Cardiac septum (tissue), 1 donor: ENCODE data around the gene PRRC2A. TPM values are rescaled to one million over a fixed set of nuclear protein-coding genes. Genes with fewer than 3 reads are reported as not detected.
A peak's percentile ranks its signal among the peaks of the same experiment; 100 is the strongest.
"Not testable (repeated sequence)": the region's sequence is repeated elsewhere in the genome, so short reads cannot be mapped to it uniquely, and the experiment has no call there.

ENCODE experiments used
- DNase-seq: peaks from one replicate; pipeline ENCODE4 v3.0.0-alpha.2; 2020; ENCODE audit warnings: low spot score
- intact Hi-C: fragments of 100-400 bp; cut with DNase I; formaldehyde crosslinking; loops from one replicate; pipeline ENCODE4 v1.14.0; 2022
- total RNA-seq: library from RNA; stranded (reverse); fragmentation: NEBNext Ultra II Directional; extraction: Animal tissue kit (Norgen Biotek cat#: 25700); gene quantifications from one replicate; pipeline ENCODE4 v1.2.1, GENCODE V29; 2021
- donor health status: DM: no; HTN: no; CAD: no.

The PRRC2A gene
- total RNA-seq, 1 donor from 2014 or later: 125 TPM

DNA sequence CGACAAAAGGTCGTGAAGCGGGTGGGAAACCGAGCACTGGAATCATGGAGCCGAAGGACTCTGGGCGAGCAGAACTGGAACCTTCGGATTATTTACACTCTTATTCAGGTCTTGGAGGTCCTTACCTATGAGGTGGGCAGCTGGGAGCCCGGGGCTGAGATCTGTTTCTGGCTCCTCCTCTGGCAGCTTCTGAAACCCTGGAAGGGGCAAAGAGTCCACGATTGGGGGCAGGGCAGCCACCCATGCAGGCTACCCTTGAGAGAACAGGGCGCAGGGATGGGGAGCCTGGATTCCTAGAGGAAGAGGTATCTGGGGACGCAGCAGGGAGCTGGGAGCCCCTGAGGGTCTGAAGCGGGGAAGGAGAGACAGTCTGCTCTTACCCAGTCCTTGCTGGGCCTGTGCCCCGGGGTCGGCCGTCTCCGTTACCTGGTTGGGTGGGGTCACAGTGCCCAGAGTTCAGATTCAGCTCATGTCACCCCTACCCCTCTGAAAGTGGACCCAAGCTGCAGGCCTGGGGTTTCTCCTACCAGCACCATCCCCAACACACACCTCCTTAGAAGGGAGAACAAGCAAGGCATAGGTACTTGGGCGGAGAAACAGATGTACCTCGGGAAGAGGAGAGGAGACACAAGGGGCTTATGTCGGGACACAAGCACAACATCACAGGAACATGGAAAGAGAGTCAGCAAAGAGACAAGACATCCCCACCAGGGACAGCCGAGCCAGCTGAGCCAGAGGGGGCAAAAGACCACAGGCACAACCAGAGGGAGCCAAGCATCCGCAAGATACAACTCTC is 38.9 kb upstream of the PRRC2A start:
- no peak for DNase-seq
- intact Hi-C loops: loop anchor here (2.0 to 5.0 kb wide), 2 partner anchors 17 to 34 kb away; partner anchors contain the start of genes ATP6V1G2 and NFKBIL1

DNA sequence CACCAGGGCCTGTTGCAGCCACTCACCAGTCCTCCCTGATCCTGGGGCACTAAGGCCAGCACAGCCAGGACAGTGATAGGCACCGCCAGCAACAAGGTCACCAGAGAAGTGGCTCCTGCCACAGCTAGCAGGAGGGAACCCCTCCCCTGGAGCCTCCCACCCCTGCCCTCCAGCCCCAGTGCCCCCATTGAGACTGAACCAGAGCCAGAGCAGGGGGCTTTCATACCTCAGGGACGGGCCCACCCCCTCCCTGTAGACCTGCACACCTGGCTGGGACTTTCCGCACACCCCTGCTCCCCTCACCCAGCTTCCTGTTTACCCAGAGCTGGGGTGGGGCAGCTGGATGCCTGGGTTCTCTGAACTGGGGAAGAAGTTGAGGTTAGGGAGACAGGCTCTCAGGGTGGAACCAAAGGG is 38.3 kb upstream of the PRRC2A start, which contains the start of gene LTB:
LTB (minus strand) TSS at position 195 of the 414 bp plus-strand sequence; CDS start at position 188, 7 bp downstream.
- peak; percentile 90 for DNase-seq
- intact Hi-C loops: loop anchor here (5.0 kb wide), 1 partner anchor 35 kb away; the partner anchor contains the start of genes ATP6V1G2 and NFKBIL1

DNA sequence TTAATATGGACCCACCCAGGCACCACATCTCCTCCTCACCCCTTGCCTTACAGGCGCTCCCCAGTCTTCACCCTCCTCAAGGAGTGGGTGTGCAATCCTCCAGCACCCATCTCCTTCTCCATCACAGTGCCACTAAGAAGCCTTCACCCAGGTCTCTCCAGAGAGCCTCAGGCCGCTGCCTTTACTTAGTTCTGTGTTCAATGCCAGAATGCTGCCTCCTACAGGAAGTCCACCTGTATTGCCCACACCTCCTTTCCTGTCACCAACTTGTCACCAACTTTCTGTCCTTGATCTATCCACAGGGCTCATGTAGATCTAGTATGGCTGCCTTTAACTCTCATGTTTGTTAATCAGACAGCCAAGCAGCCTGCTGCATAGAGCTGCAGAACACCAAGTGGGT is 35.0 kb upstream of the PRRC2A start:
- intact Hi-C loops: no loop called here
- no peak for DNase-seq

DNA sequence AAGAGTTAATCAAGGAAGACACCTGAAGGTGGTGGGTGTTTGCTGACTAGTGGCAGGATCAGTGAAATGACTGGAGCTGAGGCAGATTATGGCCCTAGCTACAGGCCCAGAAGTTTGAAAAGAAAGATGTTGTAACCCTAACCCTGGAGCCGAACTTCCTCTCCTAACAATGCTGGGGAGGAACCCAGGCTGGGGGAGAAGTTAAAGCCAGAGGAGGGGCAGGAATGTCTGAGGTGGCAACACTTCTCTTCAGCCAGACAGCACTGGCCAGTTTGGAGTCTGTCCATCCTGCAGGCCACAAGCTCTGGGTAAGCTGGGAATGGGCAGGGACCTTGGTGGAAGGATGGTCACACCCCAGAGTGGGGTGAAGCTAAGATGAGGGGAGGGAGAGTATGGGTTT is 34.5 kb upstream of the PRRC2A start, which contains the start of gene LST1:
LST1 (plus strand) TSS at position 270 of the 400 bp plus-strand sequence. CDS start 1,023 bp downstream, outside the sequence.
- DNase-seq: no peak
- intact Hi-C loops: no loop called here

DNA sequence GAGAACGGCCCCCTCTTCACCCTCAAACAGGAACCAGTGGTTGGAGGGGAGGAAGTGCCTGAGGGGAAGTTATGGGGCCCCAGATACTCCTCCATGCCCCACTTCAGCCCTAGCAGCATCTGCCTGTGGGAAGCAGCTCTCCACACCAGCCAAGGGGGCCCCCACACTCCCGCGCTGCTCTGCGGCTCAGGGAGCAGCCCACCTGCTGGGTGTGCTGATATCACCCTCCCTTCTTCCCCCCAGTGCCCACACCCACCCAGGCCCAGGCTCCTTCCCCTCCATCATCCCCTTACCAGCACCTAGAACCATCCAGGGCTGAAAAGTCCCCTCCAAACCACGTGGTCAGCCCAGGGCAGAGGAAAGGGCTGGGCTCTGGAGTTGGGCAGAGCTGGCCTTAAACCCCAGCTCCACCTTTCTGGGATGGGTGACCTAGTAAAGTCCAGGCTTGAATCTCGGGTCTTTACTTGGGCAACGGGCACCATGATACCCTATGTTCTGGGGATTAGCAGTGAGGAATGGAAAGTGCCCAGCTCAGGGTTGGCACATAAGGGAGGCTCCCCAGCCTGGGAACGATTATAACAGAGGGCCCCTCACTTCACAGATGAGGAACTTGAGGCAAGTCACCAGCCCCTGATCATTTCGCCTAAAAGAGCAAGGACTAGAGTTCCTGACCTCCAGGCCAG is 33.8 kb upstream of the PRRC2A start:
- peak; percentile 83 for DNase-seq
- intact Hi-C loops: no loop called here

DNA sequence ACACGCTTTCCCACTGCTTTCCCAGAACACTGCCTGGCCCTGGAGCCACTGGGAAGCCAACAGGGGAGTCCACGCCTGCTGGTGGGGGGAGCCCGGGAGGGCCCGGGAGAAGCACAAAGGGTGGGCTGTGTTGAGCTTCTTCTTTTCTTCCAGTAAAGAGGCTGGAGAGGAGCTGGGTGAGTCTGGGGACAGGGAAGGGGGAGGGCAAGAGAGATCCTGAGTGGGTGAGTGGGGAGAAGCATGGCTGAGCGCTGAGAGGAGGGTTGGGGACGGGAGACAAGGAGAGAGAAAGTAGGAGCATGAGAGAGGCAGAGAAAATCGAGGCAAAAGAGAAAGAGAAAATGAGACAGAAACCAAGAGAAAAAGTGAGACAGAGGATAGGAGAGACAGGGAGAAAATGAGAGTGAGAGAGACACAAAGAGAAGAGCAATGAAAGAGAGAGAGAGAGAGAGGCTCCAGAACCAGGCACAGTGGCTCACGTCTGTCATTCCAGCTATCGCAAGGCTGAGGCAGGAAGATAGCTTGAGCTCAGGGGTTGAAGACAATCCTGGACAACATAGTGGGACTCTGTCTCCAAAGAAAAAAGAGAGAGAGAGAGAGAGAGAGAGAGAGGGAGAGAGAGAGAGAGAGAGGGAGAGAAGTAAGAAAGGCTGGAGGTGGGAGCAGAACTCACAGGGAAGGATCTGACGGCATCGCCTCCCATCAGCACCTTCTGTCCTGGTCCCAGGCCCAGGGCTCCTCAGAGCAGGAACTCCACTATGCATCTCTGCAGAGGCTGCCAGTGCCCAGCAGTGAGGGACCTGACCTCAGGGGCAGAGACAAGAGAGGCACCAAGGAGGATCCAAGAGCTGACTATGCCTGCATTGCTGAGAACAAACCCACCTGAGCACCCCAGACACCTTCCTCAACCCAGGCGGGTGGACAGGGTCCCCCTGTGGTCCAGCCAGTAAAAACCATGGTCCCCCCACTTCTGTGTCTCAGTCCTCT is 32.4 kb upstream of the PRRC2A start:
- intact Hi-C loops: no loop called here
- no peak for DNase-seq

DNA sequence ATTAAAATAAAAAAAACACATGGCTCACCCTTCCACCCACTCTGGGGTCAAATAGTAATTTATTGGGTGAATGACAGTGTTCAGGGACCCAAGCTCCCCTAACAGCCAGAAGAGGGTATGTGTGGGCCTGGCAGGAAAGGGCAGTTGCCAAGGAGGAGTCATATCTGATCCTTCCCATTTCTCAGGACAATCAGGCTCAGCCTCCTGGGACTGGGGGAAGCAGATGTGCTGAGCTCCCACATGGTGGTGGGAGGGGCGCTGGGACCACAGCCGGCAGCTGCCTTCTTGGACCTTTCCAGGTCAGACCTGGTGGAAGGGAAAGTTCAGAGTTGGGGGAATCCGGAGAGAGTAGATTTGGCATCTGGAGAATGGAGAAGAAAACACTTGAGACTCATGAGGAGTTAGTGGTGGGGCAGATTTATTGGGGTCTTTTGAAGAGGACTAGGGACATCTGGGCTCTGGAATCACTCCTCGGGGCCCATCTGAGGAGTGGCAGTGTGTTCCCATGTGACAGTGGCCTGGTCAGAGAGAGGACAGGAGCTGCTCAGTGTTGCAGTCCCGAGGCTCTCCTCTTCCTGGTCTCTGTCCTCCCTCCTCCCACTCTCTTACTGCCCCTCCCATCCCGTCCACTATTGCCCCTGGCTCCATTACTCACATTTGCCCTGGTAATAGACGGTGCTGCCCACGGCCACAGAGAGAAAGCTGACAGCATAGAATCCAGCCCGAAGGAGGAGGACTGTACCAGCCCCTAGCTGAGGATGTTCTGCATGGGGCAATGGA is 31.5 kb upstream of the PRRC2A start:
- intact Hi-C loops: no loop called here

DNA sequence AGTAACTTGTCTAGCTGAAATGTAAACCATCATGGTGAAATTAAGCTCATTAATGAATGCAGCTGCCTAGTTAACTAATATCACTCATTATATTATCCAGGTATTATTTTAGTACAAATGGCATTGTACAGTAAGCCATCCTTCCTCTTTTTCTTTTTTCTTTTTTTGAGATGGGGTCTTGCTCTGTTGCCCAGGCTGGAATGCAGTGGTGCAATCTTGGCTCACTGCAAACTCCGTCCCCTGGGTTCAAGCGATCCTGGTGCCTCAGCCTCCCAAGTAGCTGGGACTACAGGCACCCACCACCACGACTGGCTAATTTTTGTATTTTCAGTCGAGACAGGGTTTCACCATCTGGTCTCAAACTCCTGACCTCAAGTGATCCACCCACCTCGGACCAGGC is 29.8 kb upstream of the PRRC2A start:
- DNase-seq, intact Hi-C loops: not testable (repeated sequence)

More for the DNA sequence above, 31.5 kb upstream of the PRRC2A start:
- DNase-seq: no peak

DNA sequence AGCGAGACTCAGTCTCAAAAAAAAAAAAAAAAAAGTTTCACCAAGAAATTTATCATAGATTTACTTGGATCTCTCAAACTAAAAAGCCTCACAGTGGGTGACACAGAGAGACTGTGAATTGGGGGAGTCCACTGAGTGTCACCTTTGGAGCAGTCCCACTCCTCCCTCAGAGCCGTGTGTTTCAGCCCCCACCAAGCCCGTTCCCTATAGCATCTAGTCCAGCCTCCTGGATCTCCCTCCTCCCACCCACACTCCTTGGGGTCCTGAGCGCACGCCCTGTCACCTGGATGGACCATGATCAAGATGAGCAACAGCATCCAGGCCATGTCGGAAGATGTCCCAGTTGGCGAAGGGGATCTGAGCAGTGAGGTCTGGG is 28.1 kb upstream of the PRRC2A start:
- no peak for DNase-seq
- intact Hi-C loops: no loop called here

DNA sequence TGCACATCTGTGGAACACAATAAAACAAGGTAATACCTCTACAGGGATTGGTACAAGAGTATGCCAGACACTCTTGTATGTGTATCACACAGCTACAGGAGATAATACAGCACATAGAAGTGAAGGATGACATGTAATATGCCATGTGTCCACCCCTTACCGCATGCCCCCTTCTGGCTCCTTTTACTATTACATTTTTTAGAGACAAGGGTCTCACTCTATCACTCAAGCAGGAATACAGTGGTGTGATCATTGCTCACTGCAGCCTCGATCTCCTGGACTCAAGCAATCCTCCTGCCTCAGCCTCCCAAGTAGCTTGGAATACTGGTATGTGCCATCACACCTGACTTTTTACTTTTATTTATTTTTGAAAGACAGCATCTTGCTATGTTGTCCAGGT is 23.5 kb upstream of the PRRC2A start:
- intact Hi-C loops: loop anchor here (5.0 kb wide), 1 partner anchor 100 kb away; the partner anchor contains the start of gene MICB
- DNase-seq: no peak

DNA sequence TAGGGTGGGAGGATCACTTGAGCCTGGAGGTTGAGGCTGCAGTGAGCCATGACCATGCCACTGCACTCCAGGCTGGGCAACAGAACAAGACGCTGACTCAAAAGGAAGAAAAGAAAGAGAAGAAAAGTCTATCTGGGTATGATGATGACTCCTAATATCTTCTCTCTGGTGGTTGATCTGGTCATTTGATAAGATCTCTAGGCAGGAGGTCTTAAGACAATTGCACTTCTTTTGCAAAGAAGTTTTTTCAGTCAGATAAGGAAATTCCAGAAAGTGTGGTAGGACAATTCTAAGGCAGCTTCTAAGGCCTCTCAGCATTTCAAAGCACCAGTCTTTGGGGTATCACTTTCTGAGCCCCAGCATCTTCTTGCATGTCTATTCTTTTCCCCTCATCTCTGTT is 13.2 kb upstream of the PRRC2A start:
- DNase-seq: no peak
- intact Hi-C loops: no loop called here

DNA sequence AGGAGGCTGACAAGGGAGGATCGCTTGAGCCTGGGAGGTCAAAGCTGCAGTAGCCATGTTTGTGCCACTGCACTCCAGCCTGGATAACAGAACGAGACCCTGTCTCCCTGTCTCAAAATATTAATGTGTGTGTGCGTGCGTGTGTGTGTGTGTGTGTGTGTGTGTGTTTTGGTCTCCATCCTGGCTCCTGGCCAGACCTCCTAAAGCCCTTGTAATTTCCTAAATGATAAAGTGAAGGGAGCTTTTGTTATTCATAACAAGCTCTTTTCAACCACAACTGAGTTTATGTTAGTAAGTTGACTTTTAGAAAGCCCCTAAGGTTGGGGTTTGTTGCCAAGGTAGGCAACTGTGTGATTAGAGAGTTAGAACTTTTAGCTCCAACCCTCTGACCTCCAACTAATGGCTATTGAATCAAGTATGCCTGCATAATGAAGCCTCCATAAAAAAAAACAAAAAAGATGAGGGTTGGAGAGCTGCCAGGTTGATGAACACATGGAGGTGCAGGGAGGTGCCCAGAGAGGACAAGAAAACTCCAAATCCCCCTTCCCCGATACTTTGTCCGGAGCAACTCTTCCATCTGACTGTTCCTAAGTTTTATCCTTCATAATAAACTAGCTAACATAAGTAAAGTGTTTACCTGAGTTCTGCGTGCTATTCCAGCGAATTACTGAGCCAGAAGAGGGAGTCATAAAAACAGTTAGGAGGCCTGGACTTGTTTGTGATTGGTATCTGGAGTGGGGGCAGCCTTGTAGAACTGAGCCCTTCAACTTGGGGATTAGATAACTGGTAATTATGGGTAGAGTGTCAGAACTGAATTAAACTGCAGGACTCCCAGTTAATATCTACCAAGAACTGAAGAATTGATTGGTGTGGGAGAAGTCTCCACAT is 10.8 kb upstream of the PRRC2A start:
- intact Hi-C loops: no loop called here
- no peak for DNase-seq

DNA sequence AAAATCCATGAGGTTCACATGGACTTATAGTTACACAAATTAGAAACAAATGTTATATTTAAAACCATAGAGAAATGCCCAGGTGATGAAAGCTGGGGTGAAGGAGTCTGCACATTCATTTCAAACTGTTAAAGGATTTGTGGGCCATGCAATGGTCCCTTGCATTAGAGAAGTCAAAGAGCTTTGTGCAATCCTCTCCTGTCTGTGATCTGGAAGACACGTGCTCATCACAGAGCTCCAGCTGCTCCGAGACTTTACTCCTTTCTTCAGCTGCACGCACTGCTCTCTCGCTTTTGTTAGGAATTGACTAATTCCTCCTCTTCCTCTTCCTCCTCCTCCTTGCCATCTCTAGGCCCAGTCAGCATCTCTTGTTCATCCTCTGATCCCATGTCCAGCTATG is 9.5 kb upstream of the PRRC2A start:
- DNase-seq: no peak
- intact Hi-C loops: no loop called here

DNA sequence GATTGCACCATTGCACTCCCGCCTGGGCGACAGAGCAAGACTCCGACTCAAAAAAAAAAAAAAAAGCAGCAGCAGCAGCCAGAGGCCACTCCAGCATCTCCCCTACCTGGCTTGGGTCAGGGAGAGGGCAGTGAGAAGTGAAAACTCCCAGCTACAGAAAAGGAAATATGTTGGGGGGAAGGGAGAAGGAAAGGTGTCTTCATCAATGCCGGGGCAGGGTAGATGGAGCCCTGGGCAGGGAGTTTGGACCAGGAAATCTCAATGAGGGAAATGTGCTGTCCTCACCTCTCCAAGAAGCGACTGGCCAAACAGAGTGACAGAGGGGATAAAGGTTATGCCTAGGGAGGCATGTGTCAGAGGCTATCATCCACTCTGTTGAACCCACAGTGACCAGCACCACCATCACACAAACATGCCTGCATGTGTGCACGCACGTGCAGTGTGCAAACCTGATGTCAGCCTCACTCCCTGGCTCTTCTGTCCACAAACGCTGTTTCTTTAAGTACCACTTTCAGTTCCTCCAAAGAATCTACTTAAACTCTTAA is 6.4 kb upstream of the PRRC2A start:
- no peak for DNase-seq
- intact Hi-C loops: no loop called here

DNA sequence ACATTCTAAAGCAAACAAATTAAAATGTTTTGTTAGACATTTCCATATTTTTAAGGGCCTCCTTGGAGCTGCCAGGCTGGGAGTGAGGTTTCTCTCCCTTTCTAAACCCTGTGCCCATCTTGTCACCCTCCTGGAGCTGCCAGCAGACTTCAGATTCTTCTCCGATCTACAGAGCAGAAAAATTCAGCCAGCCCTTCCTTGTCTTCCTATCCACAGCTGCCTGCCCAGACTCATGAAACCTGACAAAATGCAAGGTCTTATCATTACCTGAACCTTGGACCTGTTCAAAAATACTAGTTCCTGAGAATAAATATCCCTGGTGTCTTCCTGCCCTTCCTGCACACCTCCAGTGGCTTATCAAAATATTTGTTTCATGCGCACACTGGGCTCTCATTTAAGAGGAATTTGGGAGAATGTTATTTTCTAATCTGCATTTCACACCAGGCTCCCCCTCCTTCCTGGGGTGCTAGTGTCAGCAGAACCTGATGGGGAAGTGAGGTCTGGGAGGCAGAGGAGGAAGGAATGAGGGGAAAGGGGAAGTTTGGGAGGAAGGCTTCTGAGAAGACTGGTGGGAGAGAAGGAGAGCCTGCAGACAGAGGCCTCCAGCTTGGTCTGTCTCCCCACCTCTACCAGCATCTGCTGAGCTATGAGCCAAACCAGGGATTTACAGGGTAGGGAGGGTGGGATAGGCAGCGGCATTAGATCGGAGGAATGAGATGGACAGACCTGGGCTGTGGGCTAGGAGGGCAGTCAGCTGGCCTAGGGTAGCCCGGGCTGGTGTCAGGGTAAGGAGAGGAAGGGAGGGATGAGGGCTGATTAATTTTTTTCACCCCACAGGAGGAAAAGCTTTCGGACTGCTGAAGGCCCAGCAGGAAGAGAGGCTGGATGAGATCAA is 5.6 kb upstream of the PRRC2A start, which contains the start of gene AIF1:
AIF1 (plus strand) TSS at position 551 of the 895 bp plus-strand sequence; CDS start at position 647, 96 bp downstream.
- DNase-seq: peak; percentile 79
- intact Hi-C loops: no loop called here

DNA sequence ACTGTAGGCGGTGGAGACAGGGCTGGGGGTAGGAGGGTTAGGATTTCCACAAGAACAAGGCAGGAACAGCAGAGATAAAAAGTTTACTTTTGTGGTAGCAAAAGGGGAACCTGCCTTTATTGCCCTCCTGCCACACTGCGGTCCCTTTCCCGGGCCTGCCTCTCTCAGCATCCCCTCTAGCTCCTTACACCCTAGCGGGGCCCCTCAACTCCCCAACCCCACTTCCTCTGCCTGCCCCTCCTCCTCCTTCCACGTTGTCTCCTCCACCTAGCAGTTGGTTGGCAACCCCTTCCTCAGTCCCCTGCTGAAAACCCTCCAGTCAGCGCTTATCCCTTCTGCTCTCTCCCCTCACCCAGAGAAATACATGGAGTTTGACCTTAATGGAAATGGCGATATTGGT is 4.8 kb upstream of the PRRC2A start:
- intact Hi-C loops: no loop called here
- no peak for DNase-seq
